IgD-negative memory B cell (primary cell): ENCODE measurements around the gene AP2M1. TPM values are rescaled to one million over a fixed set of nuclear protein-coding genes. Genes with fewer than 3 reads are reported as not detected.
"Not testable (repeated sequence)": the region's sequence is repeated elsewhere in the genome, so short reads cannot be mapped to it uniquely, and the experiment has no call there.

Experiments used
- H3K27ac Mint-ChIP-seq, 3 donors: one replicate each; pipeline ENCODE4 v1.8.0; 2020 to 2022; ENCODE audit warnings: mild to moderate bottlenecking in 3 of 3, mixed read lengths in 3 of 3, moderate library complexity in 1 of 3
- H3K27me3 Mint-ChIP-seq: one replicate; pipeline ENCODE4 v1.8.0; 2021; ENCODE audit warnings: mixed read lengths
- H3K36me3 Mint-ChIP-seq: one replicate; pipeline ENCODE4 v1.8.0; 2020; ENCODE audit warnings: mild to moderate bottlenecking, mixed read lengths
- H3K4me1 Mint-ChIP-seq, 3 donors: one replicate each; pipeline ENCODE4 v1.8.0; 2020 to 2022; ENCODE audit warnings: mixed read lengths in 3 of 3, mild to moderate bottlenecking in 1 of 3
- H3K4me3 Mint-ChIP-seq, 4 donors: one replicate each; pipeline ENCODE4 v1.8.0; 2020 to 2022; ENCODE audit warnings: mild to moderate bottlenecking in 4 of 4, mixed read lengths in 4 of 4, moderate library complexity in 3 of 4
- H3K9me3 Mint-ChIP-seq, 3 donors: one replicate each; pipeline ENCODE4 v1.8.0; 2020 to 2021; ENCODE audit warnings: mixed read lengths in 3 of 3, mild to moderate bottlenecking in 1 of 3
- polyA plus RNA-seq: library from polyadenylated mRNA; unstranded; fragments of 300-500 nt; fragmentation: Illumina TruSeq; gene quantifications from one replicate; pipeline ENCODE4 v1.2.3, GENCODE V29; 2021

Gene AP2M1
- polyA plus RNA-seq, 1 donor from 2014 or later, result 249 TPM

DNA sequence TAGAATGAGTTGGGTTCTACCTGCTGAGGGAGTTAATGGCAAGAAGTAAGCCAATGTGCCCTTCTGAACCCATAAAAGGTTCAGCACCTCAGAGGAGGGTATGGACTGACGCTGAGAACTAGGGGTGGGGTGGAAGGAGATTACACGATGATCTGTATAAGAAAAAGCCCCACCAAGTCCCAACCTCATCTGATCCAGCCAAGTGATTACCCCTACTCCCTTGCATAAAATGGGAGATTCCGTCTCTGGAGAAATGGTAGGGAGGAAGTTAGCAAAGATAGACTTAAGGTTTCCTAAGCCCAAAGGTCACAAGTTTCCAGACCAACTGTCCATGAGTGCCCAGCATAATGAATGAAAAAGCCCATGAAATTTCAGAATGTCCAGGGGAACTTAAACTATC is 26.6 kb upstream of the AP2M1 start:
- Mint-ChIP-seq H3K4me3 (no peak overlapping the region), H3K27me3 (no peaks in the 10 kb centered on the region), H3K4me1 (peaks cover 3 to 7% (median 6%) of the 10 kb centered on the region in 3 donors), H3K36me3 (no peaks in the 10 kb centered on the region), H3K27ac (peak overlapping the region in 1 of 3 donors; percentile 85), H3K9me3 (no peaks in the 10 kb centered on the region)

DNA sequence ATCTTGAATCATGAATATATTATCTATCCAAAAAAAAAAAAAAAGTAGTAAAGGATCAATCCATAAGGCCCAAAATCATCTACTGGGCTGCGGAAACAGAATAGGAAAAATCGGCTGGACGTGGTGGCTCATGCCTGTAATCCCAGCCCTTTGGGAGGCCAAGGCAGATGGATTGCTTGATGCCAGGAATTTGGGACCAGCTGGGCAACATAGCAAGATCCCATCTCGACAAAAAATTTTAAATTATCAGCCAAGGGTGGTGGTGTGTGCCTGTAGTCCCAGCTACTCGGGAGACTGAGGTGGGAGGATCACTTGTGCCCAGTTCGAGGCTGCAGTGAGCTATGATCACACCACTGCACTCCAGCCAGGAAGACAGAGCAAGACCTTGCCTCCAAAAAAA is 25.5 kb upstream of the AP2M1 start:
- no peak overlapping the region for H3K4me3 Mint-ChIP-seq
- no peak overlapping the region for H3K27ac Mint-ChIP-seq
- no peaks in the 10 kb centered on the region for H3K36me3 Mint-ChIP-seq
- H3K4me1 Mint-ChIP-seq, result peaks cover 3 to 10% (median 7%) of the 10 kb centered on the region in 3 donors
- no peaks in the 10 kb centered on the region for H3K27me3 Mint-ChIP-seq
- H3K9me3 Mint-ChIP-seq, result no peaks in the 10 kb centered on the region

DNA sequence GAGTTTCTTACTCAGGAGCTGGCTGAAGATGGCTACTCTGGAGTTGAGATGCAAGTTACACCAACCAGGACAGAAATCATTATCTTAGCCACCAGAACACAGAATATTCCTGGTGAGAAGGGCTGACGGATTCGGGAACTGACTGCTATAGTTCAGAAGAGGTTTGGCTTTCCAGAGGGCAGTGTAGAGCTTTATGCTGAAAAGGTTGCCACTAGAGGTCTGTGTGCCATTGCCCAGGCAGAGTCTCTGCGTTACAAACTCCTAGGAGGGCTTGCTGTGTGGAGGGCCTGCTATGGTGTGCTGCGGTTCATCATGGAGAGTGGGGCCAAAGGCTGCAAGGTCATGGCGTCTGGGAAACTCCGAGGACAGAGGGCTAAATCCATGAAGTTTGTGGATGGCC is 24.9 kb upstream of the AP2M1 start:
- peak overlapping the region in 1 of 4 donors; percentile 21 for H3K4me3 Mint-ChIP-seq
- H3K27ac Mint-ChIP-seq, H3K4me1 Mint-ChIP-seq, H3K9me3 Mint-ChIP-seq, H3K36me3 Mint-ChIP-seq, H3K27me3 Mint-ChIP-seq: not testable (repeated sequence)

DNA sequence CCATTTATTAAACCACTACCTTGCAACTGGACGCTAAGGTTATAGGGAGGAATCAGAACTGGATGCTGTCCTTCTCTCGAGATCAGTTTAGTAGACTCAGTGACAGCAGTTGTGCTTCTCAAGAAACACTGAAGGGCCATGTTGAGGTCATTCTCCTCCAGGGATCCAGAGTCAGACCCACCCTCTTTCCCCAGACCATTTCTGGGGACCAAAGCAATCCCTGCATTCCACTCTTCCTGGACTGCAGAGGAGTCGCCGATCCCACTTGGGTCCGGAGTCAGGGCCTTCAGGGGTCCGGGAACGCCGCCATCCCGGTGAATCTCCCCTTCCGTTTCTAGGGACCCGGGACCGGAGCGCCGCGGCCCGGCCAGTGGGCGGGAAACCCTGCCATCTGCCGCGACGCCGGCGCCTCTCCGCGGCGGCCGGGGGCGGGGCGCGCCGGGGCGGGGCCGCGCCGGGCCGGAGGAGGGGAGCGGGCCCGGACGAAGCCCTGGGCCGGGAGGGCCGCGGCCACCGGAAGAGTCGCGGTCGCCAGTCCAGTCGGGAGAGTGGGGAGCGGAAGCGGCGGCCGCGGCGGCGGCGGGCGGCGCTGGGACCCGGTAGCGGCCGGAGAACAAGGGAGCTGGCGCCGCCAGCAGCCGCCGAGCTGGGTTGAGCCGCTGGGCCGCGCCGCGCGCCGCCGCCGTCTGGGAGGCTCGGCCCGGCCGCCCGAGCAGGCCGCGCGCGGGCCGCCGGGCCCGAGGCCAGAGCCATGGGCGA is 19.6 kb upstream of the AP2M1 start, which contains the start of gene DVL3:
Gene DVL3 (plus strand): TSS at position 493 of the 759 bp plus-strand sequence. CDS start 259 bp downstream, at position 752.
- H3K27me3 Mint-ChIP-seq, result no peaks in the 10 kb centered on the region
- peaks cover 12 to 27% (median 22%) of the 10 kb centered on the region in 3 donors for H3K4me1 Mint-ChIP-seq
- no peaks in the 10 kb centered on the region for H3K9me3 Mint-ChIP-seq
- peaks cover 2% of the 10 kb centered on the region for H3K36me3 Mint-ChIP-seq
- peak within 1 kb of the TSS; percentile 85 to 97 (median 97) for H3K4me3 Mint-ChIP-seq
- peak within 1 kb of the TSS; percentile 85 to 92 (median 90) for H3K27ac Mint-ChIP-seq

DNA sequence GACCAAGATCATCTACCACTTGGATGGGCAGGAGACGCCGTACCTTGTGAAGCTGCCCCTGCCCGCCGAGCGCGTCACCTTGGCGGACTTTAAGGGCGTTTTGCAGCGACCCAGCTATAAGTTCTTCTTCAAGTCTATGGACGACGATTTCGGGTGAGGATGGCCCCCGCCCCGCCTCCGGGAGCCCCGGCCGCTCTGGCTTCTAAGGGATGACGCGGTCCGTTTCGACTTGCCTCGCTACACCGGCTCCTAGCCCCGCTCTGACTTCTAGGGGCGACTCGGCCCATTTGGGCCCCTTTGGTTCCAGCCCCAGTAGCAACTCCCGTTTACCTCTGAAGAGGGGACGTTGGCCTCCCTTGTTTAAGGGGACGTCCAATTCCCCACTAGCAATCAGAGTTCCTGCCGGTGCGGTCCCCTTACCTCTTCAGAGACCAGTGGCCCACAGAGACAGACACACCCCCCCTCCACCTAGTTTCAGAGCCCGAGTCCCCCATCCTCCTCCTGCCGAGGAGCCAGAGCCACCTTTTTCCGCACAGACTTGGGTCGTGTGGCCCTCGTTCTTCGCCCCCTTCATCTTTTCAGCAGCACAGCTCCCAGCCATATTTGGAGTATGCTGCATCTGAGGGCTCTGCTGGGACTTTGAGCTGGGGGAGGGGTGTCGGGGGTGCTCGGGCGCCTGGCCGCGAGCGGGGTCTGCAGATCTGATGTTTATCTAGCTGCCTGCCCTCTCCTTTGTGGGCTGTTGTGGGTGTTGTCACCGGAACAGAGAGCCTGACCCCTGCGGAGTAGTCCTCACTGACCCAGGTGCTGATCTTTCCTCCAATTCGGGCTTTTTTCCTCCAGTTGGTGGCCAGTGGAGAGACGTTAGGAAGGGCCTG is 18.8 kb upstream of the AP2M1 start:
- no peaks in the 10 kb centered on the region for H3K27me3 Mint-ChIP-seq
- peaks cover 12 to 31% (median 27%) of the 10 kb centered on the region in 3 donors for H3K4me1 Mint-ChIP-seq
- peak overlapping the region; percentile 85 to 92 (median 88) for H3K27ac Mint-ChIP-seq
- peak overlapping the region; percentile 85 to 97 (median 97) for H3K4me3 Mint-ChIP-seq
- H3K36me3 Mint-ChIP-seq, result peaks cover 2% of the 10 kb centered on the region
- no peaks in the 10 kb centered on the region for H3K9me3 Mint-ChIP-seq

DNA sequence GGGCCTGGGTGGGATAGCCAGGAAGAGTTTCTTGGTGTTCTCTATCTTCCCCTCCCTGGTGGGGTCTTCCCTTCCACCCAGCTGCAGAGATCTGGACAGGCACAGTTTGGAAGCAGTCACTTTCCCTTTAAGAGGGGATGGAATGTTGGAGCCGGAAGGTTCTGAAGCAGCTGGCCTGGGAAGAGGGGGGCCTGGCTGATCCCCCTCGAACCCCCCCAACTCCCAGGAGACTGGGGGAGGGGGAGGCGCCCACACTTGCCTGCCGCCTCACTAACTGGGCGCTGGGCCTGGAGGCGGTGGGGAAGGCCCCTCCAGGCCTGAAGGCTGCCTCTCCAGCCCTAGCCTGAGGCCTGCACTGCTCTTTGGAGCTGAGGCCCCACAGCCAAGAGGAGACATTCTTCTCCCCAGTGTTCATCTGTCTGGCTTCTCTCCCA is 18.1 kb upstream of the AP2M1 start:
- Mint-ChIP-seq H3K4me3 (peak overlapping the region; percentile 85 to 97 (median 97)), H3K27ac (peak overlapping the region in 2 of 3 donors; percentile 85 to 92), H3K36me3 (peaks cover 2% of the 10 kb centered on the region), H3K4me1 (peaks cover 15 to 33% (median 29%) of the 10 kb centered on the region in 3 donors), H3K9me3 (no peaks in the 10 kb centered on the region), H3K27me3 (no peaks in the 10 kb centered on the region)

DNA sequence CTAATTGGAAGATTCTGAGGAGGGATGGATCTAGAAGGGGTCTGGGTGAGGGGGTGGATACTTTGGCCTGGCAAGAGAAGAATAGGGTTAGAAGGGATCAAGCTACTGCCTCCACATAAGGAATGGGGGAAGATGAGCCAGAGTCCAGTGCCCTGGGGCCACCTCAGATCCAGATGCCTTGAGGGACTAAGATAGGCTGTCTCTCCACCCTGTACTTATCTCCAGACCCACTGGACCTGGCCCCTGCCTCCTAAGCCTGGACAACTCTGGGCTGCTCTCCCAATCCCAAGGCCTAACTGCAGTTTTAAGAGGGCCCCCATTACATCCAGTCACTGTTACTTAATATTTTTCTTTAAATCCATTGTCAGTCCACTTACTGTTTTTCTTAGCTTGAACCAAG is 17.4 kb upstream of the AP2M1 start:
- Mint-ChIP-seq H3K27me3 (no peaks in the 10 kb centered on the region), H3K27ac (peak overlapping the region in 1 of 3 donors; percentile 45)

DNA sequence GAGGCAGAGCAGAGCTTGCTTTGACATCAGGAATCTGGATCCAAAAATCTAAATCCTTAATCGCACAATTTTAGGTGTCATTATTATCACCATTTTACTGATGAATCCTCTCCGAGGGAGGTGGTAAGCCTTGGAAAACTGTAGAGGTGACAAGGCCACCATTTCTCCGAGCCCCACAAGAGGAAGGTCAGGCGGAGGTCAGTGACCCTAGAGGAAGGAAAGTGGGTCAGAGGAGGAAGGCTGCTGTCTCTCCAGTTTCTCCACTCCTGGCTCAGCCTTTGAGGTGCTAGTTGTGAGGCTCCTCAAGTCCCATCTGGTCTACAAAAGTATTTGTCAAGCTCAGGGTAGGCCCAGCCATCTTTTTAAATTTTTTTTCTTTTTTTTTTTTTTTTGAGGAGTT is 16.3 kb upstream of the AP2M1 start:
- peaks cover 18 to 37% (median 29%) of the 10 kb centered on the region in 3 donors for H3K4me1 Mint-ChIP-seq
- no peak overlapping the region for H3K4me3 Mint-ChIP-seq
- H3K27me3 Mint-ChIP-seq, result no peaks in the 10 kb centered on the region
- no peak overlapping the region for H3K27ac Mint-ChIP-seq
- peaks cover 4% of the 10 kb centered on the region for H3K36me3 Mint-ChIP-seq
- no peaks in the 10 kb centered on the region for H3K9me3 Mint-ChIP-seq

More for the DNA sequence above, 17.4 kb upstream of the AP2M1 start:
- H3K4me3 Mint-ChIP-seq, result peak overlapping the region; percentile 69 to 97 (median 85)
- no peaks in the 10 kb centered on the region for H3K9me3 Mint-ChIP-seq
- H3K4me1 Mint-ChIP-seq, result peaks cover 17 to 37% (median 31%) of the 10 kb centered on the region in 3 donors
- H3K36me3 Mint-ChIP-seq, result peaks cover 2% of the 10 kb centered on the region

DNA sequence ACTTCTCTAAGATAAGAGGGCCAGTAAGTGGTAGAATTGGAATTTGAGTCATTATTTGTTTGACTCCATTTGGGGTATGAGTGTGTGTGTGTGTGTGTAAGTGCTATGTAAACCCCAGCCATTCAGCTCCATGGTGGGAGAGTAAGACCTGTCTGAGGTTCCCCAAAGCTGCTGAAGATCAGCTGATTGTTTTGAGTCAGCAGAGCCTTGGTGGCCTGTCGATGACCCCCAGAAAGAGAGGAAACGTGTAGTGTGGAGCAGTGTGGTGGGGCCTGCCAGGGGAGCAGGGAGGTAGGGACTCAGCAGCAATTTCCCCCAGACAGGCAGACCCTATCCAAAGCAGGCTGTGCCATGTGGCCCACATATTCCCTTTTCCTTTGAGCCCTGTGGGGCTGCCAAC is 14.2 kb upstream of the AP2M1 start:
- peaks cover 4% of the 10 kb centered on the region for H3K36me3 Mint-ChIP-seq
- peaks cover 18 to 37% (median 27%) of the 10 kb centered on the region in 3 donors for H3K4me1 Mint-ChIP-seq
- H3K9me3 Mint-ChIP-seq, result no peaks in the 10 kb centered on the region
- no peak overlapping the region for H3K27ac Mint-ChIP-seq
- no peaks in the 10 kb centered on the region for H3K27me3 Mint-ChIP-seq
- no peak overlapping the region for H3K4me3 Mint-ChIP-seq

DNA sequence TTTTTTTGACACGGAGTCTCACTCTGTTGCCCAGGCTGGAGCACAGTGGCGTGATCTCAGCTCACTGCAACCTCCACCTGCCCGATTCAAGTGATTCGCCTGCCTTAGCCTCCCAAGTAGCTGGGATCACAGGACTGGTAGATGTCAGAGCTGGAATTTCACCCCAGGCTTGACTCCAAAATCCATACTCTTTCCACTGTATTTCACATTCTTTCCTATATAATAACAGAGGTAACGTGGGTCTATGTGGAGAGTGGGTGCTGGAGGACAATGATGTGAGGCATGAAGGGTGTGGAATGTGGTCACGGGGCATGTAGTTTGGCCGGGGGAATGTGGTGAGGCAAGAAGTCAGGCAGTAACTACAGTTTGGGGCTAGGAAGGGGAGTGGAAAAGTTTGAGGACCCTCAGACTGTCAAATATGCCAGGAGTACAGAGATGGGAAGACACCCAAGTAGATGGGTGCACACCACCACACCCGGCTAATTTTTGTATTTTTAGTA is 12.0 kb upstream of the AP2M1 start:
- not testable (repeated sequence) for H3K9me3 Mint-ChIP-seq, H3K27ac Mint-ChIP-seq, H3K36me3 Mint-ChIP-seq, H3K4me3 Mint-ChIP-seq, H3K27me3 Mint-ChIP-seq
- H3K4me1 Mint-ChIP-seq, result peaks cover 8 to 19% (median 15%) of the 10 kb centered on the region in 3 donors

DNA sequence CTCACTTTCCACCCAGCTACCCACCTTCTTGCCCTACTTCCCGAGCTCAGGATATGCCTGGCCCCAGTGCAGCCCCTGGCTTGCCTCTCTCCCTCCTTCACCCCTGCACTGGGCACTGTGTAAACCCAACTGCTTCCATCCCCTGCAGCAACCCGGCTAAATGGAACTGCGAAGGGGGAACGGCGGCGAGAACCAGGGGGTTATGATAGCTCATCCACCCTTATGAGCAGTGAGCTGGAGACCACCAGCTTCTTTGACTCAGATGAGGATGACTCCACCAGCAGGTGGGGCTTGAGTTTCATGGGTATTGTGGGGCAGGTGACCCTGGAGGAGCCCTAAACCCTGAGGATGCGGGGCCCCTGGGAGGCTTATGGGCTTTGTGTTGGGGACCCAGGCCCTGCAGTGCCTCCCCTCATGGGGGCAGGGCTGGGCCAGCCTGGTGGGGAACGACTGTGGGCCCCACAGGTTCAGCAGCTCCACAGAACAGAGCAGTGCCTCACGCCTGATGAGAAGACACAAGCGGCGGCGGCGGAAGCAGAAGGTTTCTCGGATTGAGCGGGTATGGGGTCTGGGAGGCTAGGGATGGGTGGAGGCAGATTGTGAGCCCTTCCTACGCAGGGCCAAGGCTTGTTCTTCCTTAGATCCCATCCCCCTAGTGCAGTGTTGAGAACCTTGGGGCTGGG is 9.9 kb upstream of the AP2M1 start:
- Mint-ChIP-seq H3K4me3 (peak overlapping the region in 1 of 4 donors; percentile 45), H3K4me1 (peaks cover 6 to 10% (median 9%) of the 10 kb centered on the region in 3 donors), H3K27ac (no peak overlapping the region), H3K9me3 (no peaks in the 10 kb centered on the region), H3K27me3 (no peaks in the 10 kb centered on the region), H3K36me3 (peaks cover 5% of the 10 kb centered on the region)

DNA sequence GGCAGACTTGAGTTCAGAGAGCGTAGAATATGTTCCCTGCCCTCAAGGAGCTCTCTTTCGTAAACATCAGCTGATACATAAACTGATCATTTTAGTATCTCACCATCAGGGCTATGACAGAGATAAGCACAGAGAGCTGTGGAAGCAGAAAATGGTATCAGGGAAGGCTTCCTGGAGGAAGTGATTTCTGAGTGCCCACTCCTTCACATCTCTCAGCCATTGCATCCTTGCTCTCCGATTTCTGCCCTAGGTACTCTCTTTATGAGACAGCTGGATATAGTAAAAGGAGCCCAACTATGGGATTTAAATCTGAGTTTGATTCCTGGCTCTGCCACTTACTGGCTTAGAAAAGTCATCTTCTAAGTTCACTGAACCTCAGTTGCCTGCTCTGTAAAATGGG is 9.1 kb upstream of the AP2M1 start:
- peaks cover 5% of the 10 kb centered on the region for H3K36me3 Mint-ChIP-seq
- H3K4me1 Mint-ChIP-seq, result peaks cover 4 to 6% (median 6%) of the 10 kb centered on the region in 3 donors
- no peaks in the 10 kb centered on the region for H3K27me3 Mint-ChIP-seq

DNA sequence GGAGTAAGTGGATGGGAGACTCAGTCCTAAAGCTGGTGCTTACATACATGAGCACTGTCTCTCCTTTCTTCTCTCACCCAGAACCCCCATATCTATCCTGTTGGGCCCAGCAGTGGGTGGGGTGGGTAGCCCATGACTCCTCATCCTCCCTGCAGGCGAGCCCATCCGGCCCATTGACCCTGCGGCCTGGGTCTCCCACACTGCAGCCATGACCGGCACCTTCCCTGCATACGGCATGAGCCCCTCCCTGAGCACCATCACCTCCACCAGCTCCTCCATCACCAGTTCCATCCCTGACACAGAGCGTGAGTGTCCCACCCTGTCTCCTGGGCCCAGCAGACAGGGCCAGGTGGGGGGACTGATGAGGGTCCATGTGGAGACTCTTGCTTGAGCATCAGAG is 8.0 kb upstream of the AP2M1 start:
- H3K4me1 Mint-ChIP-seq, result peaks cover under 1 to 2% (median 2%) of the 10 kb centered on the region in 3 donors
- H3K27ac Mint-ChIP-seq, result no peak overlapping the region
- peaks cover 5% of the 10 kb centered on the region for H3K36me3 Mint-ChIP-seq
- H3K9me3 Mint-ChIP-seq, result no peaks in the 10 kb centered on the region
- H3K27me3 Mint-ChIP-seq, result no peaks in the 10 kb centered on the region
- H3K4me3 Mint-ChIP-seq, result no peak overlapping the region

More for the DNA sequence above, 9.1 kb upstream of the AP2M1 start:
- H3K27ac Mint-ChIP-seq, result no peak overlapping the region
- H3K4me3 Mint-ChIP-seq, result no peak overlapping the region
- H3K9me3 Mint-ChIP-seq, result no peaks in the 10 kb centered on the region

DNA sequence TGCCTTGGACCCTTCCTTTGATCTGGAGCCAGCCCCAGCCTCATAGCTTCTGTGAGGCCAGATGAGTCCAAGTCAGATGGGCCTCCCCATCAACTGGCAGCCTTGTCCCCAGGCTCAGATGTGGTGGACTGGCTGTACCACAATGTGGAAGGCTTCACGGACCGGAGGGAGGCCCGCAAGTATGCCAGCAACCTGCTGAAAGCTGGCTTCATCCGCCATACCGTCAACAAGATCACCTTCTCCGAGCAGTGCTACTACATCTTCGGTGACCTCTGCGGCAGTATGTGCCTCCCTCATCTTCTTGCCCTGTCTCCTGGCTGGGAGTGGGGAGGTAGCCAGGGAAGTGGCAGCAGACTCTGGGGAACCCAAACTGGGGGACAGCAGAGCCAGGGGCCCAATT is 6.9 kb upstream of the AP2M1 start:
- Mint-ChIP-seq H3K27me3 (no peaks in the 10 kb centered on the region), H3K4me3 (no peak overlapping the region), H3K9me3 (no peaks in the 10 kb centered on the region), H3K27ac (no peak overlapping the region), H3K4me1 (no peaks in the 10 kb centered on the region), H3K36me3 (peaks cover 2% of the 10 kb centered on the region)
